ENCODE data around the gene CD58.

CD58 gene

DNA sequence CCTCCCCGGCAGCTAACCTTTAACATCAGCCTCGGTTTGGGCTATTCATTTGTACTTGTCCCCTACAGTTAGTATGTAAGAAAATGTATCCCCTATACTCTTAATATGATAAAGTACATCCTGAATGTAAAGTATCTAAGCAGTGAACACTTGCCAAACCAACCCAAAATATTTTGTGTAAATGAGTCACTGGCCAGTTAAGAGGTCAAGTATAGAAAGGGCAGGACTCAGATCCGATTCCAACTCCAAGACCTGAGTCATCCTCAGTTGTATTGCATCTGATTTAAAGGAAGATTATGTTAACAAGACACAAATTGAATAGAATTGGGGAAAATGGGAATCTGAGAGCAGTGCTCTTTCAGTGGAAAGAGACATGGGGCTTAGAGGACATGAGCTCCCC is 84.4 kb downstream of the CD58 start:
- no peak overlapping the region for H3K4me3 ChIP-seq (ENCODE audit: low read depth, low read length)
- no peak for TF ChIP-seq CTCF (IDR thresholded peaks at IDR 0.05; ENCODE audit: borderline replicate concordance, insufficient read depth, low read depth, low read length)

DNA sequence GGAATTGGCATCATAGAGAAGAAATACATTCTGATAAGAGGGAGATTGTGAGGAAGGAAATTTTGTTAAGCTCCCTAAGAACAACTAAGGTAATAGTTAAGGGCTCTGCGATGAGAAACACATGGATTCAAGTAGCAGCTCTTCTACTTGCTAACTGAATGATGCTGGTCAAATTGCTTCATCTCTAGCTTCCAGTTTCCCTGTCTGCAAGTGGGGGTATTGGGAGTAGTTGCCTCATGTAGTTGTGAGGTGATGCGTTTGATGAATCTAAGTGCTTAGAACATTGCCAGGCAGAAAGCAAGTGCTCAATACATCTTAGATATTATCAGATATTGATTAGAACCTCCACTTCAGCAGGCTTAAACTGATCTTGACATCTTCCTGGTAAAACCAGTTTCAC is 84.8 kb downstream of the CD58 start:
- TF ChIP-seq CTCF (IDR thresholded peaks at IDR 0.05; ENCODE audit: borderline replicate concordance, insufficient read depth, low read depth, low read length): no peak
- H3K4me3 ChIP-seq (ENCODE audit: low read depth, low read length): no peak overlapping the region

DNA sequence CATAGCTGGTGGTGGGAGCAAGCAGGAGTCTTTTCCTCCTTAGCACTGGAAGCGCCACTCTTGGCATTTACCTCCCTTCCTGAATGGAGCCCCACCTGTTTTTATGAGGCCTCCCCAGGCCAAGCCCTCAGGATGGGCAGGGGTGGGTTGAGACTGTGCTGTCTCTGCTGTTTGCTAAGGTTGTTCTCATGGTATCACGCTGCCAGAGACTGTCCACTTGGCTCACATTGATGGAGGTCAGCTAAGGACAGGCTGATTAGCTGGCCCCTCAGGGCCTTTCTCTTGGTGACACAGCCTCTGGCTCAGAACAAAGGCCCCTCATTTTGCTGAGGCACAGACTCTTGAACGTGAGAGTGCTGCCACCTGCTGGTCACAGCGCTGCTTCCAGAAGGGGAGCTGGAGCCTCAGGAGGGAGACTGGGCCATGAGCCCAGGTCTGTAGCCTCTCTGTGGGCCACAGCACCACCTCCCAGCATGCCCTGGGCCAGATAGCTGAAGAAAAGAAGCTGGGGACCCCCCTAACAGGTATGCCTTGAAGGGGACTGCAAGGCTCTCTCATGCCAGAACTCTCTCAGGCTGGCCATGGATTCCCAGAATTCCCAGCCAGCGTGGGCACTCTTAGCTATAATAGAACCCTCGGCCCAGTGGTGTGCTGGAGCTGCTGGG is 85.6 kb downstream of the CD58 start:
- peak; percentile 87 for TF ChIP-seq CTCF (IDR thresholded peaks at IDR 0.05; ENCODE audit: borderline replicate concordance, insufficient read depth, low read depth, low read length)
- no peak overlapping the region for H3K4me3 ChIP-seq (ENCODE audit: low read depth, low read length)

GRCh38 chr1:116483481-116484309 is 87.1 kb downstream of the CD58 start:
- H3K4me3 ChIP-seq (ENCODE audit: low read depth, low read length): no peak overlapping the region
- no peak for TF ChIP-seq CTCF (IDR thresholded peaks at IDR 0.05; ENCODE audit: borderline replicate concordance, insufficient read depth, low read depth, low read length)

DNA sequence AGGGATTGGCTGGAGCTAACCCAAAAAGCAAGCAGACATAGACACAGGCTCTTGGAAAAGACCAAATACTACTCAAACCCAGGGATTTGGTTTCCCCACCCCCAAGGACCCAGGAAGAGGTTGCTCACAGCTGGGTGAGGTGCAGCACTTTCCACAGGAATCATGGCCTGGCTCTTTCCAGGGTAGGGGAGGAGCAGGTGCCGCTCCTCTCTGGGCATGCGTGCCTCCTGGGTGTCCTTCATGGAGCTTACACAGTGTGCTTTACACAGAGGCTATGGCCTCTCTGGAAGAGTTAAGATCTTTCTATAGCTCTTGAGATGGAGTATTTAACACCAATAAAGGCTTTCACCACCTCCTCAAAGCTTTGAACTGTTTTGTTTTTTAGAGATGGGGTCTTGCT is 88.3 kb downstream of the CD58 start:
- no peak for TF ChIP-seq CTCF (IDR thresholded peaks at IDR 0.05; ENCODE audit: borderline replicate concordance, insufficient read depth, low read depth, low read length)
- no peak overlapping the region for H3K4me3 ChIP-seq (ENCODE audit: low read depth, low read length)

DNA sequence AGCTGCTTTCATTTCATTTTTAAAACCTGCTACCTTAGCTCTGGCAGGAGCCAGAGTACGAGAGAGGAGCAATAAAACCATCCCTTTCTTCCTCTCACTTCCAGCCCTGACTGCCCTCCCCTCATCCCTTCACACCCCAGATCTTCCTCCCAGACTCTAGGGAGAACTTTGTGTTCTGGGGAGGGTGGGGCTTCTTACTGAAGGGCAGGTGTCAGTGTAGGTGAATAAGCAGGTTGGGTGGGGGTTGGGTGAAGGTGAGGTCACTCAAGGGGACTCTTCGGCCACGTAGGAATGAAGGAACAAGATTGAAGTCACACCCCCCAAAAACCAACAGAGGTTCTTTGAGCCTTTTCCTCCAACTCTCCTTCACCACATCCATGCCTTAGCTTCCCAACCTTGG is 88.9 kb downstream of the CD58 start:
- no peak for TF ChIP-seq CTCF (IDR thresholded peaks at IDR 0.05; ENCODE audit: borderline replicate concordance, insufficient read depth, low read depth, low read length)
- no peak overlapping the region for H3K4me3 ChIP-seq (ENCODE audit: low read depth, low read length)

- no peak overlapping the region for H3K4me3 ChIP-seq (ENCODE audit: low read depth, low read length)
- no peak for TF ChIP-seq CTCF (IDR thresholded peaks at IDR 0.05; ENCODE audit: borderline replicate concordance, insufficient read depth, low read depth, low read length)
Measured at GRCh38 chr1:116478621-116479020, 92.2 kb downstream of the CD58 start.

All from GM12875 (cell line).